Esophagus squamous epithelium (tissue), 4 donors: ENCODE data around the gene CDK5RAP2.

ENCODE experiments used
- CTCF ChIP-seq, 6 experiments: fragments of 450-650 bp in 4 of 6; fragments of 200-600 bp in 2 of 6; sonication (generic) in 2 of 6; IDR thresholded peaks; one replicate each; pipeline ENCODE4 v1.5.1; 2016 to 2019; ENCODE audit warnings: antibody characterized with exemption in 6 of 6, mild to moderate bottlenecking in 4 of 6, moderate library complexity in 4 of 6
- POLR2A ChIP-seq, 4 donors: fragments of 450-650 bp; IDR thresholded peaks; one replicate each; pipeline ENCODE4 v1.6.1; 2017; ENCODE audit warnings: antibody characterized with exemption in 4 of 4, mild to moderate bottlenecking in 4 of 4, moderate library complexity in 3 of 4

GRCh38 chr9:120609636-120610035, 29.7 kb upstream of the CDK5RAP2 start:
- TF ChIP-seq POLR2A (IDR thresholded peaks at IDR 0.05) (no peak), CTCF (IDR thresholded peaks at IDR 0.05) (no peak)
